Thymus (tissue), 14 donors: ENCODE results near the gene VAMP7. TPM values are rescaled to one million over a fixed set of nuclear protein-coding genes. Genes with fewer than 3 reads are reported as not detected.
"Not testable (repeated sequence)": the region's sequence is repeated elsewhere in the genome, so short reads cannot be mapped to it uniquely, and the experiment has no call there.

Source experiments
- DNase-seq, 9 donors: peaks; one replicate each; pipeline ENCODE4 v3.0.0-alpha.2; 2013; ENCODE audit warnings: low spot score in 9 of 9, low read depth in 6 of 9, missing footprints in 1 of 9
- H3K27ac ChIP-seq, 2 donors: one replicate each; pipeline ENCODE4 v1.5.1; 2013; ENCODE audit warnings: control low read depth in 1 of 2, low read depth in 1 of 2, low read length in 1 of 2, mild to moderate bottlenecking in 1 of 2, moderate library complexity in 1 of 2
- H3K27me3 ChIP-seq, 2 donors: one replicate each; pipeline ENCODE4 v1.5.1; 2013; ENCODE audit warnings: low read length in 1 of 2; ENCODE audit not compliant: control insufficient read depth in 2 of 2, insufficient read depth in 1 of 2
- H3K36me3 ChIP-seq, 2 donors: one replicate each; pipeline ENCODE4 v1.5.1; 2013; ENCODE audit warnings: low read length in 1 of 2, mild to moderate bottlenecking in 1 of 2, moderate library complexity in 1 of 2; ENCODE audit not compliant: control insufficient read depth in 2 of 2, insufficient read depth in 2 of 2
- H3K4me1 ChIP-seq, 2 donors: one replicate each; pipeline ENCODE4 v1.5.1; 2013; ENCODE audit warnings: low read length in 2 of 2; ENCODE audit not compliant: control insufficient read depth in 2 of 2, insufficient read depth in 2 of 2
- H3K4me3 ChIP-seq, 2 donors: one replicate each; pipeline ENCODE4 v1.5.1; 2013; ENCODE audit warnings: low read length in 2 of 2, control low read depth in 1 of 2, mild to moderate bottlenecking in 1 of 2
- H3K9me3 ChIP-seq, 2 donors: one replicate each; pipeline ENCODE4 v1.5.1; 2013; ENCODE audit warnings: low read length in 1 of 2, mild to moderate bottlenecking in 1 of 2; ENCODE audit not compliant: control insufficient read depth in 2 of 2, insufficient read depth in 1 of 2
- WGBS: extraction: QIAGEN DNeasy Blood & Tissue Kit; methylation state at CpG from one replicate; pipeline ENCODE4 v1.1.7; 2013; 5-methylcytosine and 5-hydroxymethylcytosine counted together
- long read RNA-seq, 10 donors: transcript quantifications; one replicate each; lab custom pipeline, GENCODE V29; 2026
- polyA plus RNA-seq: library from polyadenylated mRNA; stranded (reverse); fragments of 200-250 nt; gene quantifications from one replicate; pipeline ENCODE4 v1.2.3, GENCODE V29; 2013
- total RNA-seq: library from RNA; stranded (reverse); fragments of 120-200 nt; gene quantifications from one replicate; pipeline ENCODE4 v1.2.4, GENCODE V29; 2013
- donor health status: healthy.

VAMP7 gene, protein sequence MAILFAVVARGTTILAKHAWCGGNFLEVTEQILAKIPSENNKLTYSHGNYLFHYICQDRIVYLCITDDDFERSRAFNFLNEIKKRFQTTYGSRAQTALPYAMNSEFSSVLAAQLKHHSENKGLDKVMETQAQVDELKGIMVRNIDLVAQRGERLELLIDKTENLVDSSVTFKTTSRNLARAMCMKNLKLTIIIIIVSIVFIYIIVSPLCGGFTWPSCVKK
- 31.2 TPM for total RNA-seq
- polyA plus RNA-seq = 34.6 TPM
- long read RNA-seq, donor 1, partial matches to known transcripts = 0 of 1 reads
- long read RNA-seq, donor 1, other reads (novel, unspliced or antisense) = 0 of 1 reads
- long read RNA-seq, donor 2, transcript VAMP7-202 (8 exons, 2,646 nt) = major isoform, 10 of 20 reads
- long read RNA-seq, donor 2, partial matches to known transcripts = 5 of 20 reads
- long read RNA-seq, donor 2, other reads (novel, unspliced or antisense) = 0 of 20 reads
- long read RNA-seq, donor 3, transcript VAMP7-202 (8 exons, 2,646 nt) = major isoform, 16 of 18 reads
- long read RNA-seq, donor 3, partial matches to known transcripts = 0 of 18 reads
- long read RNA-seq, donor 3, other reads (novel, unspliced or antisense) = 0 of 18 reads
- long read RNA-seq, donor 4, transcript VAMP7-202 (8 exons, 2,646 nt) = major isoform, 7 of 7 reads
- long read RNA-seq, donor 4, partial matches to known transcripts = 0 of 7 reads
- long read RNA-seq, donor 4, other reads (novel, unspliced or antisense) = 0 of 7 reads
- long read RNA-seq, donor 5, transcript VAMP7-202 (8 exons, 2,646 nt) = major isoform, 22 of 24 reads
- long read RNA-seq, donor 5, partial matches to known transcripts = 0 of 24 reads
- long read RNA-seq, donor 5, other reads (novel, unspliced or antisense) = 0 of 24 reads
- long read RNA-seq, donor 6, transcript VAMP7-202 (8 exons, 2,646 nt) = major isoform, 9 of 9 reads
- long read RNA-seq, donor 6, partial matches to known transcripts = 0 of 9 reads
- long read RNA-seq, donor 6, other reads (novel, unspliced or antisense) = 0 of 9 reads
- long read RNA-seq, donor 7, transcript VAMP7-202 (8 exons, 2,646 nt) = major isoform, 17 of 19 reads
- long read RNA-seq, donor 7, partial matches to known transcripts = 0 of 19 reads
- long read RNA-seq, donor 7, other reads (novel, unspliced or antisense) = 0 of 19 reads
- long read RNA-seq, donor 8, partial matches to known transcripts = 0 of 5 reads
- long read RNA-seq, donor 8, other reads (novel, unspliced or antisense) = 0 of 5 reads
- long read RNA-seq, donor 9, transcript VAMP7-202 (8 exons, 2,646 nt) = major isoform, 13 of 14 reads
- long read RNA-seq, donor 9, partial matches to known transcripts = 0 of 14 reads
- long read RNA-seq, donor 9, other reads (novel, unspliced or antisense) = 0 of 14 reads
- long read RNA-seq, donor 10, transcript VAMP7-202 (8 exons, 2,646 nt) = major isoform, 13 of 15 reads
- long read RNA-seq, donor 10, partial matches to known transcripts = 0 of 15 reads
- long read RNA-seq, donor 10, other reads (novel, unspliced or antisense) = 0 of 15 reads

GRCh38 chrX:155881158-155881993 is at the start of gene VAMP7:
VAMP7 (plus strand) TSS chrX:155881345; CDS start chrX:155889467, 8,122 bp downstream.
- Histone ChIP-seq H3K36me3 (no peaks in the 10 kb centered on the region), H3K27me3 (no peaks in the 10 kb centered on the region), H3K4me1 (no peaks in the 10 kb centered on the region), H3K4me3 (peak within 1 kb of the TSS; percentile 74 to 86), H3K27ac (peak within 1 kb of the TSS; percentile 73 to 78), H3K9me3 (peaks cover 0 to 2% of the 10 kb centered on the region in 2 donors)
- 39% methylated on average over 48 of the region's 48 CpGs for WGBS
- peak; percentile 51 to 89 (median 72) for DNase-seq

DNA sequence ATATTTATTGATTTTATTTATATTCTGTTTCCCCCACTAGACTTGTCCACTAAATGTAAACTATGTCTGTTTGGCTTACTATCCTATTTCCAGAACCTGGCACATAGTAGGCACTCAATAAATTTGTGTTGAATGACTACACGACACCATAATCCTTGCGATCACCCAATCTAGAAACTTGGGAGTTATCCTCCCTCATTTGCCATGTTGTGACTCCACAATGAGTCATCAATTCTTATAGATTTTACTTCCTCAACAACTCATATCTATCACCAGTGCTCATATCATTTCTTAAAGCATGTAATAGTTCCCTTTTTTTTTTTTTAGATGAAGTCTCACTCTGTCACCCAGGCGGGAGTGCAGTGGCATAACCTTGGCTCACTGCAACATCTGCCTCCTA is 39.9 kb upstream of the VAMP7 start:
- no peaks in the 10 kb centered on the region for H3K9me3 ChIP-seq
- no peaks in the 10 kb centered on the region for H3K27me3 ChIP-seq
- 64% methylated on average over 3 of the region's 3 CpGs for WGBS
- H3K4me3 ChIP-seq = no peak overlapping the region
- no peak overlapping the region for H3K27ac ChIP-seq
- DNase-seq = no peak
- no peaks in the 10 kb centered on the region for H3K36me3 ChIP-seq
- H3K4me1 ChIP-seq = no peaks in the 10 kb centered on the region

DNA sequence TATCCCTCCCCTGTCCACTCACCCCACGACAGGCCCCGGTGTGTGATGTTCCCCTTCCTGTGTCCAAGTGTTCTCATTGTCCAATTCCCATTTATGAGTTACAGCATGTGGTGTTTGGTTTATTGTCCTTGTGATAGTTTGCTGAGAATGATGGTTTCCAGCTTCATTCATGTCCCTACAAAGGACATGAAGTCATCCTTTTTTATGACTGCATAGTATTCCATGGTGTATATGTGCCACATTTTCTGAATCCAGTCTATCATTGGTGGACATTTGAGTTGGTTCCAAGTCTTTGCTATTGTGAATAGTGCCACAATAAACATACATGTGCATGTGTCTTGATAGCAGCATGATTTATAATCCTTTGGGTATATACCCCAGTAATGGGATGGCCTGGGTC is 29.4 kb upstream of the VAMP7 start:
- H3K27me3 ChIP-seq, H3K4me1 ChIP-seq, H3K4me3 ChIP-seq, H3K36me3 ChIP-seq, DNase-seq, H3K9me3 ChIP-seq, H3K27ac ChIP-seq: not testable (repeated sequence)
- WGBS = 84% methylated on average over 2 of the region's 2 CpGs

GRCh38 chrX:155857561-155857960 is 23.6 kb upstream of the VAMP7 start:
- H3K27ac ChIP-seq = no peak overlapping the region
- WGBS = 7% methylated on average over 1 of the region's 1 CpG
- no peaks in the 10 kb centered on the region for H3K9me3 ChIP-seq
- no peaks in the 10 kb centered on the region for H3K27me3 ChIP-seq
- H3K4me1 ChIP-seq = no peaks in the 10 kb centered on the region
- H3K36me3 ChIP-seq = no peaks in the 10 kb centered on the region
- DNase-seq = no peak
- H3K4me3 ChIP-seq = no peak overlapping the region

DNA sequence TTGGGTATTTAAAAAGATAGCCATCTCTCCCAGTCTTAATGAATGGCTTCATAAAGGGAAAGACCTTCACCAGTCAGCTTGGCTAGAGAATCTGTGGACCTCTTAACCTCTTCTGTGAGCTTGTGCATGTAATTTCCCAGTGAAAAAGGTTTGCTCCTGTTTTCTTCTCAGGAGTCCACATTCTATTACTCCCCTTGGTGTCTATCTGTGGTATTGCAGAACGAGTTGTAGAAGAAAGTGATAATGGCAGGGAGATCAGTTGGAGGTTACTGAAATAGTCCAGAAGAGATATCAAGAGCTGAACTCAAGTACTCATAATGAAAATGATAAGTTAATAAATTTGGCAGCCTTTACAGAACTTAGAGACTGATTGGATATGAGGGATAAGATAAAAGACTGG is 16.5 kb upstream of the VAMP7 start:
- 53% methylated on average over 1 of the region's 1 CpG for WGBS
- Histone ChIP-seq H3K4me3 (no peak overlapping the region), H3K27ac (no peak overlapping the region), H3K27me3 (no peaks in the 10 kb centered on the region), H3K36me3 (no peaks in the 10 kb centered on the region), H3K4me1 (no peaks in the 10 kb centered on the region), H3K9me3 (no peaks in the 10 kb centered on the region)
- DNase-seq = no peak

GRCh38 chrX:155865193-155865592 is 16.0 kb upstream of the VAMP7 start:
- no peak overlapping the region for H3K27ac ChIP-seq
- no peaks in the 10 kb centered on the region for H3K9me3 ChIP-seq
- WGBS = 90% methylated on average over 18 of the region's 18 CpGs

GRCh38 chrX:155867821-155868220 is 13.3 kb upstream of the VAMP7 start:
- no peaks in the 10 kb centered on the region for H3K9me3 ChIP-seq
- no peak overlapping the region for H3K27ac ChIP-seq
- WGBS = 77% methylated on average over 4 of the region's 4 CpGs
- H3K36me3 ChIP-seq = no peaks in the 10 kb centered on the region
- no peaks in the 10 kb centered on the region for H3K4me1 ChIP-seq
- DNase-seq = no peak
- H3K27me3 ChIP-seq = no peaks in the 10 kb centered on the region
- H3K4me3 ChIP-seq = no peak overlapping the region

More at GRCh38 chrX:155865193-155865592, 16.0 kb upstream of the VAMP7 start:
- Histone ChIP-seq H3K36me3 (no peaks in the 10 kb centered on the region), H3K27me3 (no peaks in the 10 kb centered on the region), H3K4me3 (no peak overlapping the region), H3K4me1 (no peaks in the 10 kb centered on the region)
- DNase-seq = no peak

GRCh38 chrX:155870958-155871357 is 10.2 kb upstream of the VAMP7 start:
- Histone ChIP-seq H3K27ac (no peak overlapping the region), H3K4me1 (no peaks in the 10 kb centered on the region)
- no peak for DNase-seq

More at GRCh38 chrX:155870958-155871357, 10.2 kb upstream of the VAMP7 start:
- H3K4me3 ChIP-seq = no peak overlapping the region
- peaks cover 0 to 7% of the 10 kb centered on the region in 2 donors for H3K9me3 ChIP-seq
- no peaks in the 10 kb centered on the region for H3K36me3 ChIP-seq
- H3K27me3 ChIP-seq = peaks cover 0 to 10% of the 10 kb centered on the region in 2 donors
